Stimulated activated CD8-positive, alpha-beta memory T cell treated with anti-CD3 and anti-CD28 coated beads, Interleukin-15, amount 100 ng/mL, for 24 hours (primary cell): ENCODE data around the gene CHM.
A peak's percentile ranks its signal among the peaks of the same experiment; 100 is the strongest.
"Not testable (repeated sequence)": the region's sequence is repeated elsewhere in the genome, so short reads cannot be mapped to it uniquely, and the experiment has no call there.

ENCODE experiments used
- DNase-seq: peaks from one replicate; pipeline ENCODE4 v3.0.0-alpha.2; 2020; ENCODE audit warnings: low read depth

CHM gene

GRCh38 chrX:86047174-86047935 is at the start of gene CHM:
Gene CHM (minus strand): TSS chrX:86047558. CDS start chrX:86047532, 26 bp downstream.
- peak; percentile 5 for DNase-seq

GRCh38 chrX:86078650-86079049 is 31.3 kb upstream of the CHM start:
- DNase-seq, result no peak

- DNase-seq, result no peak
These were observed 19.6 kb upstream of the CHM start for GRCh38 chrX:86066998-86067397.

GRCh38 chrX:86061407-86061806 is 14.0 kb upstream of the CHM start:
- DNase-seq, result no peak

GRCh38 chrX:86051741-86052140 is 4.4 kb upstream of the CHM start:
- DNase-seq, result no peak

GRCh38 chrX:86047936-86048280 is 550 bp upstream of the CHM start:
- no peak for DNase-seq

- no peak for DNase-seq
These were observed 3.1 kb downstream of the CHM start for GRCh38 chrX:86044216-86044615.

- DNase-seq, result no peak
These were observed 7.5 kb downstream of the CHM start for GRCh38 chrX:86039625-86040568.

GRCh38 chrX:86033385-86033784 is 14.0 kb downstream of the CHM start:
- DNase-seq, result no peak

GRCh38 chrX:86028681-86029080 is 18.7 kb downstream of the CHM start:
- DNase-seq, result no peak

GRCh38 chrX:86023811-86024210 is 23.5 kb downstream of the CHM start:
- DNase-seq, result no peak

- DNase-seq, result no peak
These were observed 25.6 kb downstream of the CHM start for GRCh38 chrX:86021652-86022289.

- DNase-seq, result no peak
These were observed 31.2 kb downstream of the CHM start for GRCh38 chrX:86016139-86016538.

- DNase-seq, result not testable (repeated sequence)
These were observed 32.4 kb downstream of the CHM start for GRCh38 chrX:86014959-86015358.

- DNase-seq, result no peak
These were observed 32.9 kb downstream of the CHM start for GRCh38 chrX:86014421-86014820.

GRCh38 chrX:86013792-86014191 is 33.6 kb downstream of the CHM start:
- DNase-seq, result no peak

GRCh38 chrX:86012188-86012587 is 35.2 kb downstream of the CHM start:
- no peak for DNase-seq

- DNase-seq, result not testable (repeated sequence)
These were observed 37.6 kb downstream of the CHM start for GRCh38 chrX:86009803-86010202.

GRCh38 chrX:86007891-86008290 is 39.5 kb downstream of the CHM start:
- not testable (repeated sequence) for DNase-seq

GRCh38 chrX:86002076-86002896 is 45.1 kb downstream of the CHM start:
- DNase-seq, result no peak

GRCh38 chrX:85998954-85999353 is 48.4 kb downstream of the CHM start:
- DNase-seq, result no peak

GRCh38 chrX:85996555-85996954 is 50.8 kb downstream of the CHM start:
- DNase-seq, result no peak
